Suprapubic skin (tissue), 3 donors: ENCODE measurements around the gene TTC21A.

ENCODE experiments used
- CTCF ChIP-seq, 2 donors: fragments of 200-600 bp in 1 of 2; fragments of 450-650 bp in 1 of 2; sonication (generic) in 1 of 2; IDR thresholded peaks; one replicate each; pipeline ENCODE4 v1.5.1; 2016 to 2019; ENCODE audit warnings: antibody characterized with exemption in 2 of 2, mild to moderate bottlenecking in 1 of 2, moderate library complexity in 1 of 2
- POLR2A ChIP-seq, 2 donors: fragments of 450-650 bp; IDR thresholded peaks; one replicate each; pipeline ENCODE4 v1.6.1; 2017; ENCODE audit warnings: antibody characterized with exemption in 2 of 2, mild to moderate bottlenecking in 2 of 2, moderate library complexity in 2 of 2

GRCh38 chr3:39142067-39142466 lies 34.6 kb downstream of the TTC21A start:
- TF ChIP-seq POLR2A (IDR thresholded peaks at IDR 0.05) (no peak), CTCF (IDR thresholded peaks at IDR 0.05) (no peak)
